Breast epithelium (tissue), 4 donors: Measurements from ENCODE around the gene GMDS. TPM values are rescaled to one million over a fixed set of nuclear protein-coding genes. Genes with fewer than 3 reads are reported as not detected.

Source experiments
- DNase-seq, 2 donors: peaks; one replicate each; pipeline ENCODE4 v3.0.0-alpha.2; 2019; ENCODE audit warnings: low spot score in 2 of 2
- H3K27ac ChIP-seq, 2 donors: fragments of 200-600 bp; sonication (generic) in 1 of 2; one replicate each; pipeline ENCODE4 v1.5.1; 2016 to 2019; ENCODE audit warnings: mild to moderate bottlenecking in 1 of 2
- H3K27me3 ChIP-seq, 2 donors: fragments of 200-600 bp; sonication (generic) in 1 of 2; one replicate each; pipeline versions ENCODE4 v1.5.1 to v1.6.0; 2017 to 2019; ENCODE audit warnings: control low read depth in 1 of 2, mild to moderate bottlenecking in 1 of 2
- H3K36me3 ChIP-seq: fragments of 200-600 bp; one replicate; pipeline ENCODE4 v1.5.1; 2019
- H3K4me1 ChIP-seq, 2 donors: fragments of 200-600 bp; sonication (generic); one replicate each; pipeline ENCODE4 v1.5.1; 2016 to 2019; ENCODE audit warnings: control low read depth in 1 of 2
- H3K4me3 ChIP-seq, 3 donors: fragments of 200-600 bp; sonication (generic); 1 replicate in 2 of 3; 2 replicates in 1 of 3; pipeline ENCODE4 v1.5.1; 2016 to 2019; ENCODE audit warnings: mild to moderate bottlenecking in 3 of 3, moderate library complexity in 2 of 3
- H3K9me3 ChIP-seq, 2 donors: fragments of 200-600 bp; sonication (generic) in 1 of 2; one replicate each; pipeline ENCODE4 v1.5.1; 2016 to 2019; ENCODE audit warnings: control low read depth in 1 of 2
- POLR2A ChIP-seq: fragments of 450-650 bp; IDR thresholded peaks from one replicate; pipeline ENCODE4 v1.6.1; 2016; ENCODE audit warnings: antibody characterized with exemption, mild to moderate bottlenecking, moderate library complexity
- POLR2AphosphoS5 ChIP-seq, 3 donors: sonication (generic); formaldehyde crosslinking; IDR thresholded peaks; one replicate each; pipeline ENCODE4 v1.6.1; 2017; ENCODE audit warnings: antibody characterized with exemption in 3 of 3
- intact Hi-C: fragments of 100-400 bp; cut with DNase I; formaldehyde crosslinking; loops from one replicate; pipeline ENCODE4 v1.15.1; 2023; ENCODE audit warnings: low total_unique reads
- total RNA-seq, 3 donors: library from RNA; depleted of rRNA; stranded (reverse); fragments of >200 nt; gene quantifications; one replicate each; pipeline ENCODE4 v1.1.0, GENCODE V29; 2016
- TF ChIP-seq, protein P1 (sequence below), 3 donors: fragments of 450-650 bp; IDR thresholded peaks; one replicate each; pipeline ENCODE4 v1.5.1; 2016 to 2017; ENCODE audit warnings: antibody characterized with exemption in 3 of 3, mild to moderate bottlenecking in 3 of 3, moderate library complexity in 3 of 3

Gene GMDS
- total RNA-seq, 3 donors from 2014 or later, result 7.5 to 29.2 (median 17.0) TPM

- Histone ChIP-seq H3K9me3 (no peaks in the 10 kb centered on the region), H3K4me3 (no peak overlapping the region), H3K27ac (no peak overlapping the region), H3K36me3 (no peaks in the 10 kb centered on the region), H3K27me3 (no peaks in the 10 kb centered on the region), H3K4me1 (no peaks in the 10 kb centered on the region)
- no peak for DNase-seq
- intact Hi-C loops, result no loop called here
- TF ChIP-seq, protein P1, sequence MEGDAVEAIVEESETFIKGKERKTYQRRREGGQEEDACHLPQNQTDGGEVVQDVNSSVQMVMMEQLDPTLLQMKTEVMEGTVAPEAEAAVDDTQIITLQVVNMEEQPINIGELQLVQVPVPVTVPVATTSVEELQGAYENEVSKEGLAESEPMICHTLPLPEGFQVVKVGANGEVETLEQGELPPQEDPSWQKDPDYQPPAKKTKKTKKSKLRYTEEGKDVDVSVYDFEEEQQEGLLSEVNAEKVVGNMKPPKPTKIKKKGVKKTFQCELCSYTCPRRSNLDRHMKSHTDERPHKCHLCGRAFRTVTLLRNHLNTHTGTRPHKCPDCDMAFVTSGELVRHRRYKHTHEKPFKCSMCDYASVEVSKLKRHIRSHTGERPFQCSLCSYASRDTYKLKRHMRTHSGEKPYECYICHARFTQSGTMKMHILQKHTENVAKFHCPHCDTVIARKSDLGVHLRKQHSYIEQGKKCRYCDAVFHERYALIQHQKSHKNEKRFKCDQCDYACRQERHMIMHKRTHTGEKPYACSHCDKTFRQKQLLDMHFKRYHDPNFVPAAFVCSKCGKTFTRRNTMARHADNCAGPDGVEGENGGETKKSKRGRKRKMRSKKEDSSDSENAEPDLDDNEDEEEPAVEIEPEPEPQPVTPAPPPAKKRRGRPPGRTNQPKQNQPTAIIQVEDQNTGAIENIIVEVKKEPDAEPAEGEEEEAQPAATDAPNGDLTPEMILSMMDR (IDR thresholded peaks at IDR 0.05), result no peak
- TF ChIP-seq POLR2A, result no peak
- no peak for TF ChIP-seq POLR2AphosphoS5 (IDR thresholded peaks at IDR 0.05)
These were observed 80.1 kb downstream of the GMDS start for GRCh38 chr6:2165286-2165685.

GRCh38 chr6:2164481-2164880, 80.9 kb downstream of the GMDS start:
- Histone ChIP-seq H3K36me3 (no peaks in the 10 kb centered on the region), H3K4me1 (no peaks in the 10 kb centered on the region), H3K27ac (no peak overlapping the region), H3K9me3 (no peaks in the 10 kb centered on the region), H3K27me3 (no peaks in the 10 kb centered on the region), H3K4me3 (no peak overlapping the region)
- no peak for DNase-seq
- intact Hi-C loops, result no loop called here
- TF ChIP-seq, protein P1 (IDR thresholded peaks at IDR 0.05), result no peak
- TF ChIP-seq POLR2A (no peak), POLR2AphosphoS5 (IDR thresholded peaks at IDR 0.05) (no peak)

- no peak for DNase-seq
- Histone ChIP-seq H3K27me3 (no peaks in the 10 kb centered on the region), H3K27ac (peak overlapping the region; percentile 23 to 39), H3K4me3 (no peak overlapping the region), H3K4me1 (no peaks in the 10 kb centered on the region), H3K9me3 (no peaks in the 10 kb centered on the region), H3K36me3 (no peaks in the 10 kb centered on the region)
- TF ChIP-seq POLR2AphosphoS5 (IDR thresholded peaks at IDR 0.05), result no peak
- intact Hi-C loops, result no loop called here
These were observed 83.3 kb downstream of the GMDS start for GRCh38 chr6:2162079-2162445.

DNA sequence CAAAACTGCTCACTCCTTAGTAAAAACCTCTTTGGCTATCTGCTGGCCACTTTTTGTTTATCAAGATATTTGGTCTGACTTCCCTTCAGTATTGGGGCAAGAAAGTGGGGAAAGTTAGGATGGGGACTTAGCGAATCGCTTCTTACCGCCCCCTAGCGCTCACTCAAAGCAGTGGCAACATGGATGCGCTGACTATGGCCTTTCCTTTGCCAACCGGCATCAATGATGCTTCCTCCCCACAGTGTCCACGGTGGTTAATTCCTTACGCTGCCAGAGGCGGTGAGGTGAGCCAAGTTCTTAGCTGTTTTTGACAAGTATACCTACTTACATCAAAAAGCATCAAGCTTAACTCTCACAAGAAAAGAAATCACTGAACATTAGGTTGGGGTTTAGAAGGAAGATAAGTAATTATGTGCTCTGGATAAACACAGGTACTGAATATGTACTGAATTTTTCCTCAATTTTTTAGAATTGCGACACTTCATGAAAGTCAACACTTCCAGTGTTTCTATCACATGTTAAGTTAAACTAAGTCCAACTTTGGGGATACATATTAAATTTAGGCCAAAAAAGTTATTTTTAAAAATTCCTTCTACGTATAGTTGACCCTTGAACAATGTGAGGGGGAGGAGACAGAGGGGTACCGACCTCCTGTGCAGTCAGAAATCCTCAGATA, 86.7 kb downstream of the GMDS start:
- no peak overlapping the region for H3K4me3 ChIP-seq
- no peaks in the 10 kb centered on the region for H3K36me3 ChIP-seq
- H3K27me3 ChIP-seq, result no peaks in the 10 kb centered on the region
- H3K9me3 ChIP-seq, result no peaks in the 10 kb centered on the region
- no peak for DNase-seq
- TF ChIP-seq POLR2AphosphoS5 (IDR thresholded peaks at IDR 0.05), result no peak
- TF ChIP-seq, protein P1 (IDR thresholded peaks at IDR 0.05), result no peak
- TF ChIP-seq POLR2A, result no peak
- intact Hi-C loops, result no loop called here
- H3K27ac ChIP-seq, result no peak overlapping the region
- no peaks in the 10 kb centered on the region for H3K4me1 ChIP-seq

- TF ChIP-seq POLR2AphosphoS5 (IDR thresholded peaks at IDR 0.05), result no peak
- TF ChIP-seq, protein P1 (IDR thresholded peaks at IDR 0.05), result no peak
- TF ChIP-seq POLR2A, result no peak
- H3K4me3 ChIP-seq, result no peak overlapping the region
- H3K27ac ChIP-seq, result peak overlapping the region; percentile 50 to 62
- H3K9me3 ChIP-seq, result no peaks in the 10 kb centered on the region
- no peak for DNase-seq
- H3K4me1 ChIP-seq, result no peaks in the 10 kb centered on the region
- H3K36me3 ChIP-seq, result no peaks in the 10 kb centered on the region
- intact Hi-C loops, result no loop called here
- H3K27me3 ChIP-seq, result no peaks in the 10 kb centered on the region
These were observed 87.8 kb downstream of the GMDS start for GRCh38 chr6:2157441-2158127.
